Measurements from ENCODE around the gene SLCO1C1.
"Not testable (repeated sequence)": the region's sequence is repeated elsewhere in the genome, so short reads cannot be mapped to it uniquely, and the experiment has no call there.

Gene SLCO1C1

DNA sequence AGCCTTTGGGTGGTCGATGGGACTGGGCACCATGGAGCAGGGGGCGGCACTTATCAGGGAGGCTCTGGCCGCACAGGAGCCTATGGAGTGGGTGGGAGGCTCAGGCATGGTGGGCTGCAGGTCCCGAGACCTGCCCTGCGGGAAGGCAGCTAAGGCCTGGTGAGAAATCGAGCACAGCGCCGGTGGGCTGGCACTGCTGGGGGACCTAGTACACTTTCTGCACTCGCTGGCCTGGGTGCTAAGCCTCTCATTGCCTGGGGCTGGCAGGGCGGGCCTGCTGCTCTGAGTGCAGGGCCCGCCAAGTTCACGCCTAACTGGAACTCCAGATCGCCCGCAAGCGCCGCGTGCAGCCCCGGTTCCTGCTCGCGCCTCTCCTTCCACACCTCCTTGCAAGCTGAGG, 82.3 kb downstream of the SLCO1C1 start:
- no peak overlapping the region for H3K27ac ChIP-seq (ENCODE audit: low read length)
- H3K79me2 ChIP-seq (ENCODE audit: insufficient read depth, low read length), result no peaks in the 10 kb centered on the region
- ATAC-seq (ENCODE audit: insufficient read depth, low read depth) (no peak), DNase-seq (no peak)
- TF ChIP-seq EZH2 (IDR thresholded peaks at IDR 0.05; ENCODE audit: borderline replicate concordance, low read depth, low read length, severe bottlenecking) (no peak), CTCF (IDR thresholded peaks at IDR 0.05; ENCODE audit: borderline replicate concordance, extremely low read depth, low read length, poor library complexity, severe bottlenecking) (no peak)
- no peak overlapping the region for H3K4me2 ChIP-seq (ENCODE audit: insufficient read depth, low read length)
- H3K27me3 ChIP-seq (ENCODE audit: insufficient read depth, low read length, poor library complexity), result no peaks in the 10 kb centered on the region
- H3K4me3 ChIP-seq (ENCODE audit: low read depth in 1 of 2, low read length in 2 of 2), result no peak overlapping the region
- no peaks in the 10 kb centered on the region for H3K4me1 ChIP-seq (ENCODE audit: insufficient read depth, low read length)
- no peaks in the 10 kb centered on the region for H3K9me3 ChIP-seq (ENCODE audit: insufficient read depth, low read length, severe bottlenecking)
- no peaks in the 10 kb centered on the region for H4K20me1 ChIP-seq (ENCODE audit: insufficient read depth, low read length)
- H3K9ac ChIP-seq (ENCODE audit: low read depth, low read length), result no peak overlapping the region
- H2AFZ ChIP-seq (ENCODE audit: low read depth, low read length), result no peak overlapping the region
- no peaks in the 10 kb centered on the region for H3K36me3 ChIP-seq (ENCODE audit: insufficient read depth, low read length)

- H3K4me3 ChIP-seq (ENCODE audit: low read depth in 1 of 2, low read length in 2 of 2), result no peak overlapping the region
- ATAC-seq (ENCODE audit: insufficient read depth, low read depth) (no peak), DNase-seq (no peak)
Measured at GRCh38 chr12:20778969-20779368, 83.8 kb downstream of the SLCO1C1 start.

DNA sequence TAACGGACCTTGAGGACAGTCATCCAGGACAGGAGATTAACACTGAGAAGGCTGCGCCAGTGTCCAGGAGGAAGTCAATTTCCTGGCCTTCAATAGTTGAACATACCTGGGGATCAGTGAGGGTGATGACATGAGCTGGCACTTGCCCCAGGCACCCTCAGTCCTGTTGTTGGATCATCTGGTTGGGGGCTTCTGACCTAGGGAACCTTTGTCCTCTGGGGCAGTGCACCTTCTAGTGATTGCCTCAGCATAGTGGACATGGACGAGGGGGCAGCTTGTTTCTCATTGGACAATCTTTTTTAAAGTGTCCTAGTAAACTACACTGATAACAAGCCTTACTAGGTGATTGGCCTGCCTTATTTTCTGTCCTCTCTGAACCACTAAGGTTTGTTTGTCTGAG, 84.8 kb downstream of the SLCO1C1 start:
- not testable (repeated sequence) for H4K20me1 ChIP-seq (ENCODE audit: insufficient read depth, low read length); H3K36me3 ChIP-seq (ENCODE audit: insufficient read depth, low read length); ATAC-seq (ENCODE audit: insufficient read depth, low read depth); H2AFZ ChIP-seq (ENCODE audit: low read depth, low read length); H3K9ac ChIP-seq (ENCODE audit: low read depth, low read length); DNase-seq; H3K27me3 ChIP-seq (ENCODE audit: insufficient read depth, low read length, poor library complexity); H3K4me2 ChIP-seq (ENCODE audit: insufficient read depth, low read length); H3K79me2 ChIP-seq (ENCODE audit: insufficient read depth, low read length); H3K4me1 ChIP-seq (ENCODE audit: insufficient read depth, low read length); H3K9me3 ChIP-seq (ENCODE audit: insufficient read depth, low read length, severe bottlenecking); H3K27ac ChIP-seq (ENCODE audit: low read length); H3K4me3 ChIP-seq (ENCODE audit: low read depth in 1 of 2, low read length in 2 of 2)

More at GRCh38 chr12:20778969-20779368, 83.8 kb downstream of the SLCO1C1 start:
- no peaks in the 10 kb centered on the region for H3K79me2 ChIP-seq (ENCODE audit: insufficient read depth, low read length)
- H3K27ac ChIP-seq (ENCODE audit: low read length), result no peak overlapping the region
- no peaks in the 10 kb centered on the region for H3K4me1 ChIP-seq (ENCODE audit: insufficient read depth, low read length)
- no peak for TF ChIP-seq CTCF (IDR thresholded peaks at IDR 0.05; ENCODE audit: borderline replicate concordance, extremely low read depth, low read length, poor library complexity, severe bottlenecking)
- no peak for TF ChIP-seq EZH2 (IDR thresholded peaks at IDR 0.05; ENCODE audit: borderline replicate concordance, low read depth, low read length, severe bottlenecking)
- no peaks in the 10 kb centered on the region for H3K36me3 ChIP-seq (ENCODE audit: insufficient read depth, low read length)
- H3K9ac ChIP-seq (ENCODE audit: low read depth, low read length), result no peak overlapping the region
- H3K9me3 ChIP-seq (ENCODE audit: insufficient read depth, low read length, severe bottlenecking), result no peaks in the 10 kb centered on the region
- H2AFZ ChIP-seq (ENCODE audit: low read depth, low read length), result no peak overlapping the region
- H3K27me3 ChIP-seq (ENCODE audit: insufficient read depth, low read length, poor library complexity), result no peaks in the 10 kb centered on the region
- H4K20me1 ChIP-seq (ENCODE audit: insufficient read depth, low read length), result no peaks in the 10 kb centered on the region
- H3K4me2 ChIP-seq (ENCODE audit: insufficient read depth, low read length), result no peak overlapping the region

DNA sequence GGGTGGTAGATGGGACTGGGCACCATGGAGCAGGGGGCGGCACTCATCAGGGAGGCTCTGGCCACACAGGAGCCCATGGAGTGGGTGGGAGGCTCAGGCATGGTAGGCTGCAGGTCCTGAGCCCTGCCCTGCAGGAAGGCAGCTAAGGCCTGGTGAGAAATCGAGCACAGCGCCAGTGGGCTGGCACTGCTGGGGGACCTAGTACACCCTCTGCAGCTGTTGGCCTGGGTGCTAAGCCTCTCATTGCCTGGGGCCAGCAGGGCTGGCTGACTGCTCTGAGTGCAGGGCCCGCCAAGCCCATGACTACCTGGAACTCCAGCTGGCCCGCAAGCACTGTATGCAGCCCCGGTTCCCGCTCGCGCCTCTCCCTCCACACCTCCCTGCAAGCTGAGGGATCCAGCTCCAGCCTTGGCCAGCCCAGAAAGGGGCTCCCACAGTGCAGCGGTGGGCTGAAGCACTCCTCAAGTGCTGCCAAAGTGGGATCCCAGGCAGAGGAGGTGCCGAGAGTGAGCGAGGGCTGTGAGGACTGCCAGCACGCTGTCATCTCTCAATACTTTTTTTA, 88.7 kb downstream of the SLCO1C1 start:
- not testable (repeated sequence) for H3K4me3 ChIP-seq (ENCODE audit: low read depth in 1 of 2, low read length in 2 of 2); H2AFZ ChIP-seq (ENCODE audit: low read depth, low read length); H3K9me3 ChIP-seq (ENCODE audit: insufficient read depth, low read length, severe bottlenecking); H3K79me2 ChIP-seq (ENCODE audit: insufficient read depth, low read length); H3K4me2 ChIP-seq (ENCODE audit: insufficient read depth, low read length); H3K27ac ChIP-seq (ENCODE audit: low read length); H3K27me3 ChIP-seq (ENCODE audit: insufficient read depth, low read length, poor library complexity); H3K4me1 ChIP-seq (ENCODE audit: insufficient read depth, low read length); H3K9ac ChIP-seq (ENCODE audit: low read depth, low read length); H3K36me3 ChIP-seq (ENCODE audit: insufficient read depth, low read length); ATAC-seq (ENCODE audit: insufficient read depth, low read depth); H4K20me1 ChIP-seq (ENCODE audit: insufficient read depth, low read length); DNase-seq
